H54 (cell line): ENCODE measurements around the gene TSEN2.

Experiments used
- DNase-seq: peaks from one replicate; pipeline ENCODE4 v3.0.0; 2011; ENCODE audit warnings: low spot score, mixed read lengths; ENCODE audit not compliant: insufficient read length
- FAIRE-seq: peaks from 3 replicates; lab custom pipeline; 2011; peaks lifted over from hg19 to GRCh38; lab: Jason Lieb, UNC
- POLR2A ChIP-seq: IDR thresholded peaks from 2 replicates; pipeline ENCODE4 v1.6.1; 2011; ENCODE audit warnings: low read depth, mild to moderate bottlenecking, low read length

TSEN2 gene

DNA sequence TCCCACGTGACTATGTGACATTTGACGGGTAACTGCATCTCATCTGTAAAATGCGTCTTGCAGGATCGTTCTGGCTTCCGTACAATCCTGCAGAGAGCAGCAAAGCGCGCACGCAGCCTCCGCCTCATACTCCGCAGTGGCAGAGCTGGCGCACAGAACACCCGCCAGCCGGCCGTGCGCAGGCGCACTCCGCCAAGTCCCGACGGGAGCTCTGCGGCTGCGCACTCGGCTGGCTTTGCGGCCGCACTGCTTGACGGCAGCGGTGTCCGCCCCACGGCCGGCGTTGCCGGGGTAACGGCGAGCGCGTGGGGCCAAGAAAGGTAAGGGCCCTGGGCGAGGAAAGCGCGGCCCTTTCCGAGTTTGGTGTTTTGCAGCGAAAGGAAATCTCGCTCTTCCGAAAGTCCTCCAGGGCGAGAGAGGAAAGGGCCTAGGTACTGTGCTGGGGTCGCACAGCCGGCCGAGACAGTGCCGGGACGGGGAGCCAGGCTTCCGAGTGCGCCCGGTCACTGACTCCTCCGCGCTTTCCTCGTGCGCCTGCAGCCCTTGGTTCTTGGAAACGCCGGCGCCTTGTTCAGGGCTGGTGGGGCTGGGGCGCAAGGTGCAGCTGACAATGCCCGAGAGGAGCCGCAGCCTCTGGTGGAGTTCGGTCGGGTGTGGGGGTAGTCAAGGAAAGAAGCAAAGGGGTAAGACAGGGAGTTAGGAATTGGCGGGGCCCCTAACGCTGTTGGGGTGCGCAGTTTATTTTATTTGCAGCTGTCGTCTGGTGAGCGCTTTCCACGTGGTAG lies at the start of gene TSEN2:
Gene TSEN2, plus strand, starts transcription at position 283 of the 785 bp plus-strand sequence. CDS start 5,321 bp downstream, outside the sequence.
- DNase-seq (peak; percentile 94), FAIRE-seq (peak; percentile 30)
- TF ChIP-seq POLR2A, result peak; percentile 80

DNA sequence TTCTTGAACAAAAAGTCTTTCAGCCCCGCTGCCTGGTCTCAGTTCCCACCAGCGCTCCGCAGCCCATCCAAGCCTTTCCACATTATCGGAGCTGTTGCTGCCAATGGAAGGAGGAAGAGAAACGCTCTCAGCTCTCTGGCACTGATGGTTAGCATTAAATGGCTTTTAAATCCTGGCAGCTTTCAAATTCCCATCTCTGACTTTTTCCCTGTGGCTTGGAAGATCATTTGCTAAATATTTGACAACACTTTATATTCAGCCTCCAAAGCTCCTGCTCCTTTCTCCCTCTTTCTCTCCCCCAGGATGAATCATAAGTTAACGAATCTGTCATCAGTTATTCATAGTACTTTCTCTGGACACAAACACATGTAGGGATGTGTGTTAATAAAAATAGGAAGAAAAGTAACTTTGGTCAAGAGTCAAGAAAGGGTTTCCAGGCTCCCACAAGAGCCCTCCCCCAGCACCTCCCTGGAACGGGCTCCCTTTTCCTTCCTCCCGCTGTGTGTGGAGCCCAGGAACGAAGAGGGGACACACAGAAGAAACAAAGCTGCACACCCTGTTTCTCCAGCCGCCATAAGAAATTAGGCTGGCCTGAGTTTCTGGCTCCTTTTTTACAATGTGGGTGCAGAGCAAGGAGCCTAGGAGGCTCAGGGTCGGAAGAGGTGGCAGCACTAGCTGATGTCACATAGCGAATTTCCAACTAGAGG lies 47.6 kb upstream of the TSEN2 start:
- peak; percentile 44 for DNase-seq
- TF ChIP-seq POLR2A, result no peak
- peak; percentile 70 for FAIRE-seq

DNA sequence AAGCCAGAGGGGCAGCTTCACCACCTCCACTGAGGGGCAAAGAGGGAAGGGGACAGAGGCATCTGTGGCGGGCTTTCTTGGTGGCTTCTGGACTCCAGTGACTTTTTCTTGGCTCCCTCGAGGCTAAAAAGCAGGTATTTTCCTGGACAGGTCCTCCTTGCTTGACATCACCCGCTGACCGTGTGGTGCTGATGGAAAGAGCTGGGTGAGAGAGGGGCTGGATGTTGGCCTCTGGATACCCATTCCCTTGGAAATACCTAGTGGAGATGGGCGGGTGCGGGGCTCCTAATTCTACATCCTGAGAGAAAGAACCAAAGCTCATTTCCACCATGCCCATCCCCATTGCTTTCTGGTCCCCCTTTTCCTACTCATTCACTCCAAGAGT lies 47.1 kb upstream of the TSEN2 start:
- no peak for FAIRE-seq
- no peak for DNase-seq
- no peak for TF ChIP-seq POLR2A

DNA sequence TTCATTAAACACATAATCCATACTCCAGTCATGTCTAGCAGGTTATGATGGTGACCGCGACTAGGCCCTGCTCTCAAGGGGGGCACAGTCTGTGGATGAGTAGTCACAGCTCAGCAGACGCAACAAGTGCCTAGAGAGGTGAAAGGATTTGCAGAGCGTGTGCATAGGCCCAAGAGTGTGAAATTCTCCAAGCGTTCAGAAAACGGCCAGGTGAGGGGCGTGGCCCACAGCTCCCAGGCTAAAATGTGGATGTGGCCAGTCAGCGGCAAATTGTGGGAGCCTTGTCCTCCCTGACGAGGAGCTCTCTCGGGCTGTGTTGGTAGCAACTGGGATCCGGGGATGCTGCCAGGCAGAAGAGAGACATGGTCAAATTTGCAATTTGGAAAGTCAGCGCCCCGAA lies 46.4 kb upstream of the TSEN2 start:
- DNase-seq, result no peak
- TF ChIP-seq POLR2A, result no peak
- no peak for FAIRE-seq

DNA sequence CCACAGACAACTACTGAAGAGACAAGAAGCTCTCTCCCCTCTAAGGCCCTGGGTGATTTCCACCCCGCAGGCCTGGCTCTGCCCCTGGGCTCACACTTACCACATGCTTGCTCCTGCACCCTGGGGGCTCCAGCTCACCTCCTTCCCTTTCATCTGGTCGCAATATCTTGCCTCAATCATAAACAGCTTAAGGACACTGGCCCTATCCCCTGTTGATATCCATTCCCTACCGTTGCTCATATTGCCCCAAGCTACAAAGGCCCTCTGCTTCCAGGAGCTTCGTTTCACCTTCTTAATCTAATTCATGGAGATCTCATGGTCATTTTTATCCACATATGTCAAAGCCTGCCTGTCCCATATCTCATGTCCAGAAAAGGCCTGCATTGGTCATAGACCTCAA lies 46.0 kb upstream of the TSEN2 start:
- FAIRE-seq (no peak), DNase-seq (no peak)
- TF ChIP-seq POLR2A, result no peak

DNA sequence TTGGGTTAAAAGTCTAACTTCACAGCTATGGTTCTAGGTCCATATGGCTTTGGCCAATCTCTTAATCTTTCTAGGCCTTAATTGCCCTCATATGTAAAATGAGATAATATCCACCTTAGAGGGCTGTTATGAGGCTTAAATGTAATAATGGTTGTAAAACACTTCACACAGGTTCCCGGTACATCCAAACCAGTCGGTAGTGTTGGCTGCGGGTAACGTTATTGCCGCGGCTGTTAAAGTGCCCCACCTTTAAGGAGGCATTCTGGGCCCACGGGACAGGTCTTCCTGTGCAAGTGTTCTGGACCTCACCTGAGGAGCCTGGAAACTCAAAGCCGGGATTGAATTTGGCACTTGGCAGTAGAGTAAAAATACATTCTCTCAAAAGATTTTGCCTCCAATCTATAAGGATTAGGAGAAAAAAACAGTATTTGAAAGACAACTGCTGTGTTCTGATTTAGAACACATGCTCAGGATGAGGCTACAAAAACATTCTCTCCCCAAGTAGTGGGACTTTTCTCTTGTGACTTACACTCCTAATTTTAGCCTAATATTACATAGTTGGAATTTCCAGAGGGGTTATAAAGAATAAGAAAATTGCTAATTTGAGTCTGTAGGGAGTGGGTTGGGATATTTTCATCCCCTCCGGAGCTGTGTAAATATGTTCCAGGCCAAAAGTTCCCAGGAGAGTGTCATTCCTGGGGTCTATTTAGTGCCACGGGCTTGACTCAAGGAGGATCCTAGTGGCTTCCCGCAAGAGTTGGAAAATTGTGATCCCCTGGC lies 44.9 kb upstream of the TSEN2 start:
- no peak for TF ChIP-seq POLR2A
- DNase-seq (no peak), FAIRE-seq (no peak)

DNA sequence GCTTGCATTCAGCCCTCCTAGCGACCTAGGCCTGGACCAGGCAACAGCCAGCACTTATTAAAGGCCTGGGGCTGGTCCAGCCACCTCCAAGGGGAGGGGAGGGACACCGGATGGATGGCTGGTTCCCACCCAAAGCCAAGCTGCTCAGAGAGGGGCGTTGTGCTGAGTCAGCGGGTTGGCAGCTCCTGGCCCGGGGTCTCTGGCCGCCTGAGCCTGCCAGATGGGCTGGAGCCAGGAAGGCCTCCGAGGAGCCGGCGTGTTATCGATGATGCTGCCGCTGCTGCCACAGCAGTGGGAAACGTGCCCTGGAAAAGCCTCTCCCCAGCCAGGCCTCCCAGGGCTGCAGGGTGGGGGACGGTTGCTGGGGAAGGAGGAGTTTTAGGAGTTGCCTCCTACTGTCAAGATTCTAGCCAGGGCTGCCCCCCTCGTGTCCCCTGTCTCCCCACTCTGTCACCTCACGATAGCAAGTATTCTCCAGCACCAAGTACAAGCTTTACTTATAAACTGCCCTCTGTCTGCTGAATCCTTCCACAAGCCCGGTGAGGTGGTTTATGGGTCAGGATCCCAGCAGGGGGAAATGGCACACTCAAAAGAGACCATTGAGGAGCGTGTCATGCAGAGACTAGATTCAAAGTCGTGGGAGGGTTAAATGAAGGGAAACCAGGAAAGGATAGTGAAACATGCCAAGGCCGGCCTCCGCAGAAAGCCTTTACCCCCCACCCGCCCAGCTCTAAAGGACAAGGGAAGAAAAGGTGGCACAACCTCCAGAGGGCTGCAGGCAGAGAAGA lies 43.2 kb upstream of the TSEN2 start:
- no peak for TF ChIP-seq POLR2A
- FAIRE-seq (no peak), DNase-seq (no peak)

DNA sequence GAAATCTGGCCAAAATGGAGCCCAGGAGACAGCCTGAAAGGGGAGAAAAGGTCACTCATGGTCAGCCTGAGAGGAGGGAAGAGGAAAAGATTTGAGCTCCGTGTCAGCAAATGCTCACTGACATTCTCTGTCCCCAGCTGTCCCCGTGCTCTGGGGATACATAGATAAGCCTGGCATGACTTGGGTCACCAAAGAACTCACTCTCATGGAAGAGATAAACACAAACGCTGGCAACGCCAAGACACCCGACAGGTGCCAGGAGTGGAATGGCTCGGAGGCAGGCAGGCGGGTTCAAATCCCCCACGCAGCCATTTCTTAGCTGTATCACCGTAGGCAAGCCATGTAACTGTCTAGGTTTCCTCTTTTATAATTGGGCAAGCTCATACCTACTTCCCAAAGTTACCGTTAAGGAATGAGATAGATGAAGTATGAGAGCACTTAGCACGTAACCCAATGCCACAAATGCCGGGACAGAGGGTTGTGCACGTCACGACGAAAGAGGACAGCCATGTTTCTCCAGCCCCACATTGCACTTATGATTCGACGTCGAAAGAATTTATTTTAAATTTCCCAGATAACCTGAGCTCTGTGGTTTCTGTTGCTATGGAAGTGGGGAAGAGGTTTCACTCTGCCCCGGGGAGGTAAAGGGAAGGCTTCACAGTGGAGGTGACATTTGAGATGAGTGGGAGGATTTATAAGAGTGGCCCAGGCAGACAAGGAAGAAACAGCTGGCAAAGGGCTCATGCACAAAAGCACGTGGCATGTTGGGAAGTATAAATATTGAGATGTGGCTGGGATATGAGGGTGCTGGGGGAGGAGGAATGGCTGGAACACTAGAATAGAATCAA lies 41.4 kb upstream of the TSEN2 start:
- no peak for TF ChIP-seq POLR2A
- no peak for FAIRE-seq

DNA sequence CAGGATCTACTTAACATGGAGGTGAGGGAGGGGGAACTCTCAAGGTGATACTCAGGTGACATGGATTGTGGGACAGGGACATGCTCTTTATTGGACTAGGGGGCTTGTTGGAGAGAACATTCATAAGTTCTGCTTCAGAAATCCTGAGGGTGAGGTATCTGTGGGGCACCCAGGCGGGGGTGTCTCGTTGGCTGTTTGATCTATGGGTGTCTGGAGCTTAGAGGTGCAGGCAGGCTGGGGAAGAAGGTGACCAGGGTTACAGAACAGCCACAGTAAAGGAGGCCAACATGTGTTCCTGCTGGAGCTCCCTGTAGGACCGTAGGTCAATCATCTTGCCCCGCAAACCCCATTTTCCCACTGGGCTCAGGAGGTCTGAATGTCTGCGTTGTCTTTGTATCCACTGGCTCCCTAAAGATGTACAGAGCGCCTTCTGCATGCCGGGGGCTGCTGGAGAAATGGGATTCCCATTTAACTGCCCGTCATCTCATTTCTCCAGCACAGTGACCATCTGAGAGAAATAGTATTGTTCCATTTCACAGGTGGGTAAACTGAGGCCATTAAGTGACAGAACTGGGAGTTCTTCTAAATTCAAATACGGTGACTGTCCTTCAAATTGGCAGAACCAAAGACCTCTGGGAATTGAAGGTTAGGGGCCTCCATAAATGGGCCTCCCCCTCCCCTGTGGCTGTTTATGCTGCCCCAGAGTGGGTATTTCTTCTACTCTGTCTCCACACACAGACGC lies 40.3 kb upstream of the TSEN2 start:
- FAIRE-seq, result no peak
- TF ChIP-seq POLR2A, result no peak

More for the DNA sequence above, 41.4 kb upstream of the TSEN2 start:
- no peak for DNase-seq

DNA sequence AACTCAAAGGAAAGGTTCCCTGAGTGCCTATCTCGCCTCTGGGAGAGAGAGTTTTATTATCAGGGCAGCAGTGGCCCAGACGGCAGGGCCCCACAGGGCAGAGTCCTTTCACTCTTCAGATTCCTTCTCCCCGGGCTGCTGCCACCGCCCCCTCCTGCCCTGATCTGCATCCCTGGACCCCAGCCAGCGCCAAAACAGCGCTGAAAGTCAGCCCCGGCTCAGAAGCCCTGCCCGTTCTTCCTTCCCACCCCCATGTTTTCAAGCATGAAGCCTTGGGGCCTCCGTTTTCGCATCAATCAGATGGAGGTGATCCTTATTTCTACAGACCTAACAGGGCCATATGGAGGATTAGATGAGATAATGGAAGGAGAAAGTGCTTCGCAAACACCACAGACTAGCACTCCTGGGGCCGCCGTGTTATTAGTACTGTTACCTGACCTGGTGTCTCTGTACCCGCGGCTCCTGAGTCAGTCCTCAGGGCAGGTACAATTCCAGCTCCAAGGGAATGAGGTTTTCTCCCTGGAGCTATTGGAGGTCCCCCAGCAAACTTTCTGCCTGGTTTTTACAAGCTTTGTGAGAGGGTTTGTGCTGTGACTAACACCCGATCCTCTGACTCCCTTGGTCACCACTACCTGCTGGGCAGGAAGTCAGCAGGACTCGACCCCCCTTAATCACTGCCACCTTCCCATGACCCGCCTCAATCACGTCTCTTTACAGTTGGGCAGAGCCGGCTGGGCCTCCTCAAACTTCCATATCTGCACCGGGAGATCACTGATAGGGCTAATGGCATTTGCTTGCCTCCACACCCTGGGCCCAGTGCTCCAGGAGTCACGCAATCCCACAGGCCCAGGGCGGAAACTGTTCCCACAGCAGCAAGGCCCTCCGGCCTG lies 39.5 kb upstream of the TSEN2 start:
- FAIRE-seq, result peak; percentile 91
- peak; percentile 91 for DNase-seq
- TF ChIP-seq POLR2A, result no peak

More for the DNA sequence above, 40.3 kb upstream of the TSEN2 start:
- DNase-seq, result no peak

DNA sequence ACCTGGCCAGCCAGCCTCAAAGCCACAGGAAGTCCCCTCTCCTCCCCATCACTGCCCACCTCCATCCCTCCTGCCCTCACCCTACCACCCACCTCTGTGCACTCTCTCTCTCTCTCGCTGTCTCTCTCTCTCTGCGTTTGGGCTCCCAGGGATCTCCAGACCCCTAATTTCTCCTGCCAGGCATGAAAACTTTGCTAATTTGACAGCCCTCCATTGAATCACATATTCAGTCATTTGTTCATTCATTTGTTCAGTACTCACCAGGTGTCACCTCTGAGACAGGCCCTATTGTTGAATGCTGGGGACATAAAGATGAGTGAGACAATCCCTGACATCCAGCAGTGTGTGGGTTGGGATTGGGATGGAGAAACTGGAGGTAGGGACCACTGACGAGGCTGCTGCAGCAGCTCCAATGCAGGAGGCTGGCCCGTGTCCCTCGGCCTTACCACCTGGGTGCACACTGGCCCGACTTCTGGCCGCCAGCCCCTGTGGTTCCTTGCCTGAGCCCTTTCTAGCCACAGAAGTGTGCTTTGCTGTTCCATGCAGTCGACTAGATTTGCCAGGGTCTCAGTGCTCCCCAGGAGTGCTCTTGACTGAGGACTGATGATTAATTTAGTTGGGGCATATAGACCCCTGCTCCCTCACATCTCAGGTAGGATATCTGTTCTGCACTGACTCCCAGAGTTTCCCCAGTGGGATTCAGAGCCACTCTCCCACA lies 38.6 kb upstream of the TSEN2 start:
- FAIRE-seq, result no peak
- TF ChIP-seq POLR2A, result no peak
- no peak for DNase-seq
